Measurements from ENCODE around the gene ERICH2. TPM values are rescaled to one million over a fixed set of nuclear protein-coding genes. Genes with fewer than 3 reads are reported as not detected.

ERICH2 gene
- total RNA-seq, 1 donor from 2014 or later, result 0.94 TPM

DNA sequence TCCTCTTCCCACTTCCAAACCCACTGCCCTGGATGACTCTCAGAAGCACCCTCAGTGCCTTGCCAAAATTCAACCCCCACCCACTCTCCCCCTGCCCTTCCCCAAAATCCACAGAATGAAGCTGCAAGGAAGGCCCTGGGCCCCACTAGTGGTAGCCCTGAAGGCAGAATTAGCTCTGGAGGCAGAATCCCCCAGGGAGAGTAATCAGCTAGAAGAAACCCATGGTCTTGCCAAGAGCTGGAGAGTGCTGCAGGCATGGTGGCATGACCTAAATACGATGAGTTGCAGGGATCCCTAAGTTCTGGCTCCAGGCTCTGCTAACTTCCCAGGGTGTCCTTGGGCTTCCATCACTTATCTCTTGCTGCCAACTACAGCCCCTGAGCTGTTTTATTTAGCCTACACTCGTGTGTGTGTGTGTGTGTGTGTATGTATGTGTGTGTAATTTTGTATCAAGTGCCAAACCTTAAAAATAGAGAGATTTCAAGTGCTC is 54.4 kb downstream of the ERICH2 start:
- ATAC-seq (ENCODE audit: poor library complexity) (no peak), DNase-seq (no peak)
- intact Hi-C loops (cut with DNase I), result no loop called here

- no peak for DNase-seq
- intact Hi-C loops (cut with DNase I), result no loop called here
- no peak for ATAC-seq (ENCODE audit: poor library complexity)
These were observed 57.8 kb downstream of the ERICH2 start for GRCh38 chr2:170827841-170828532.

DNA sequence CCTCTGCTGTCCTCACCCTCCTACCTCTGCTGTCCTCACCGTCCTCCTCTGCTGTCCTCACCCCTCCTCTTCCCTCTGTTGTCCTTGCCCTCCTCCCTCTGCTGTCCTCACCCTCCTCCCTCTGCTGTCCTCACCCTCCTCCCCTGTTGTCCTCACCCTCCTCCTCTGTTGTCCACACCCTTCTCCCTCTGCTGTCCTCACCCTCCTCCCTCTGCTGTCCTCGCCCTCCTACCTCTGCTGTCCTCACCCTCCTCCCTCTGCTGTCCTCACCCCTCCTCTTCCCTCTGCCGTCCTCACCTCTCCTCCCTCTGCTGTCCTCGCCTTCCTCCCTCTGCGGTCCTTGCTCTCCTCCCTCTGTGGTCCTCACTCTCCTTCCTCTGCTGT is 58.3 kb downstream of the ERICH2 start:
- intact Hi-C loops (cut with DNase I), result no loop called here
- DNase-seq (no peak), ATAC-seq (ENCODE audit: poor library complexity) (no peak)

GRCh38 chr2:170829036-170829435 is 58.9 kb downstream of the ERICH2 start:
- intact Hi-C loops (cut with DNase I), result no loop called here
- ATAC-seq (ENCODE audit: poor library complexity), result no peak

GRCh38 chr2:170830166-170830565 is 60.0 kb downstream of the ERICH2 start:
- DNase-seq, result no peak
- ATAC-seq (ENCODE audit: poor library complexity), result no peak
- intact Hi-C loops (cut with DNase I), result no loop called here

More at GRCh38 chr2:170829036-170829435, 58.9 kb downstream of the ERICH2 start:
- DNase-seq, result no peak

- intact Hi-C loops (cut with DNase I), result no loop called here
- DNase-seq, result no peak
- ATAC-seq (ENCODE audit: poor library complexity), result no peak
These were observed 60.9 kb downstream of the ERICH2 start for GRCh38 chr2:170831115-170831514.

- intact Hi-C loops (cut with DNase I), result no loop called here
- ATAC-seq (ENCODE audit: poor library complexity) (no peak), DNase-seq (no peak)
These were observed 65.8 kb downstream of the ERICH2 start for GRCh38 chr2:170836027-170836426.

GRCh38 chr2:170840717-170841210 is 70.6 kb downstream of the ERICH2 start:
- DNase-seq (no peak), ATAC-seq (ENCODE audit: poor library complexity) (no peak)
- intact Hi-C loops (cut with DNase I), result no loop called here

GRCh38 chr2:170842785-170843184 is 72.6 kb downstream of the ERICH2 start:
- ATAC-seq (ENCODE audit: poor library complexity), result no peak
- intact Hi-C loops (cut with DNase I), result no loop called here
- no peak for DNase-seq

DNA sequence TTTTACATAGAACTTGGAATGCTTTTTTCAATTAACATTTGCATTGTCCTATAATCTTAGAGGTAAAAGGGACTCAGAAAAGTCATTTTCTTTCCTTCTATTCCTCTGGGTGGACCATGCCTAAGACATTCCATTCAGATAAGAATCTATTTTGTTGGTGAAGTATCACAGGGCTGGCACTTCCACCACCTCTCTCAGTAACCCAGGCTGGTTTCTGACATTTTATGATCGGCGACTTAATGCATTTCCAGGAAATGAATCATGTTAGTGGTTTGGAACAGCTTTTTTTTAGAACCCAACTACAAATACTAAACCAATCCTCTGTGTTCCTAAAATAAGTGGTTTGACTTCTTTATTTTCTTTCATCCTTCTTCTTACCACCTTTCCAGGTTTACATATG is 73.5 kb downstream of the ERICH2 start:
- intact Hi-C loops (cut with DNase I), result no loop called here
- DNase-seq (no peak), ATAC-seq (ENCODE audit: poor library complexity) (no peak)

DNA sequence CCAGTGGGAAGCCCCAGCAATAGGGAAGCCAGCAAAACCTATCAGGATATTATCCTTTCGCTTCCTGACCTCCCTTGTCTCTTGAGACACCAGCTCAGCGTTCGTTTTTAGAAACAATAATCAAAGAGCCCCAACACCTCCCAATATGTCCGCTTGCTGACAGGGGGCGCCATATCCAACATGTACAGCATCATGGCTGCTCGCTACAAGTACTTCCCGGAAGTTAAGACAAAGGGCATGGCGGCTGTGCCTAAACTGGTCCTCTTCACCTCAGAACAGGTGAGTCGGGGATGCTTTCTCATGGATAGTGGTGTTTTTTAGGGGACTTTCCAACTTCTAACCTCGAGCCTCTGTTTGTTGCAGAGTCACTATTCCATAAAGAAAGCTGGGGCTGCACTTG is 75.2 kb downstream of the ERICH2 start:
- ATAC-seq (ENCODE audit: poor library complexity), result no peak
- intact Hi-C loops (cut with DNase I), result no loop called here
- DNase-seq, result no peak

- no peak for ATAC-seq (ENCODE audit: poor library complexity)
- intact Hi-C loops (cut with DNase I), result no loop called here
- DNase-seq, result no peak
These were observed 76.1 kb downstream of the ERICH2 start for GRCh38 chr2:170846314-170846713.

DNA sequence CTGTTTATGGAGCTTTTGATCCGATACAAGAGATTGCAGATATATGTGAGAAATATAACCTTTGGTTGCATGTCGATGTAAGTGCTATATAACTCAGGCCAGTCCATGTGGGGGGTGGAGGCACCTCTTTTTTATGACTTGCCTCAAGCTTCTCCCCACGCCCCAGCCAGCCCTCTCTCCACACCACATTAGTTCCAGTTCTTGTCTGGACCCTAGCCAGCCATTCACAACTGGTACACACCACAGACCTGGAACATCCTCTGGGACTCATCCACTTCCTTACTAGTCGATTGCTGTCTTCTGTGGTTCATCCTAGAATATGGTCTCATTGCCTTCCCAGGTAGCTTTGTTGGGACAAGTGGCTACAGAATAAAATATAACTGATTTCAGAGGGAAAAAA is 77.5 kb downstream of the ERICH2 start:
- DNase-seq (no peak), ATAC-seq (ENCODE audit: poor library complexity) (no peak)
- intact Hi-C loops (cut with DNase I), result no loop called here

Other genes starting within 250 kb of the ERICH2 start
- gene SP5, start 55.0 kb upstream of the ERICH2 start, total RNA-seq, result 0.46 TPM
- gene GAD1, start 46.5 kb downstream of the ERICH2 start, total RNA-seq, result not detected
- gene GORASP2, start 158.9 kb downstream of the ERICH2 start, total RNA-seq, result 53.2 TPM

Measured in Right ventricle myocardium superior (tissue), 1 donor.